ENCODE results near the gene KIAA0319L.
"Not testable (repeated sequence)": the region's sequence is repeated elsewhere in the genome, so short reads cannot be mapped to it uniquely, and the experiment has no call there.

KIAA0319L gene

DNA sequence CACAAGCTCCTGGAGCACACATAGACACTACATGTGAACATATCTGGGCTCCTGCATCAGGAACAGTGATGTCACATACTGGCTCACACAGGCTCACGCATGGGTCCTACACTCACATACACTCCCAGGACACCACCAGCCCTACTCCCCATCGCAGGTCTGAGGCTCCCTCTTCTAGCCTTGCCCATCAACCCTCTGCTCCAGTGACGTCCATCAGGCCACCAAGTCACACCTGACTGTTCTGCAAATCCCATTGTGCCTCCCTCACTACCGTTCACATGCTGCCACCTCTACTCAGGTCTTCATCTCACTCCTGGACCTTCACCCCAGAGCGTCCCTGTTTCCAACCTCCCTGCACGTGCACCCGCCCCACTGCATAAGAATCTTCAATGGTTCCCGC lies 34.0 kb upstream of the KIAA0319L start:
- TF ChIP-seq, protein P1, sequence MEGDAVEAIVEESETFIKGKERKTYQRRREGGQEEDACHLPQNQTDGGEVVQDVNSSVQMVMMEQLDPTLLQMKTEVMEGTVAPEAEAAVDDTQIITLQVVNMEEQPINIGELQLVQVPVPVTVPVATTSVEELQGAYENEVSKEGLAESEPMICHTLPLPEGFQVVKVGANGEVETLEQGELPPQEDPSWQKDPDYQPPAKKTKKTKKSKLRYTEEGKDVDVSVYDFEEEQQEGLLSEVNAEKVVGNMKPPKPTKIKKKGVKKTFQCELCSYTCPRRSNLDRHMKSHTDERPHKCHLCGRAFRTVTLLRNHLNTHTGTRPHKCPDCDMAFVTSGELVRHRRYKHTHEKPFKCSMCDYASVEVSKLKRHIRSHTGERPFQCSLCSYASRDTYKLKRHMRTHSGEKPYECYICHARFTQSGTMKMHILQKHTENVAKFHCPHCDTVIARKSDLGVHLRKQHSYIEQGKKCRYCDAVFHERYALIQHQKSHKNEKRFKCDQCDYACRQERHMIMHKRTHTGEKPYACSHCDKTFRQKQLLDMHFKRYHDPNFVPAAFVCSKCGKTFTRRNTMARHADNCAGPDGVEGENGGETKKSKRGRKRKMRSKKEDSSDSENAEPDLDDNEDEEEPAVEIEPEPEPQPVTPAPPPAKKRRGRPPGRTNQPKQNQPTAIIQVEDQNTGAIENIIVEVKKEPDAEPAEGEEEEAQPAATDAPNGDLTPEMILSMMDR (conservative IDR thresholded peaks at IDR 0.05; ENCODE audit: low read depth) = no peak
- CTCF ChIA-PET = interaction anchor here (0.6 kb wide), 1 partner anchor 1866 kb away, joined by 3 read pairs; no protein-coding TSS in a partner anchor

DNA sequence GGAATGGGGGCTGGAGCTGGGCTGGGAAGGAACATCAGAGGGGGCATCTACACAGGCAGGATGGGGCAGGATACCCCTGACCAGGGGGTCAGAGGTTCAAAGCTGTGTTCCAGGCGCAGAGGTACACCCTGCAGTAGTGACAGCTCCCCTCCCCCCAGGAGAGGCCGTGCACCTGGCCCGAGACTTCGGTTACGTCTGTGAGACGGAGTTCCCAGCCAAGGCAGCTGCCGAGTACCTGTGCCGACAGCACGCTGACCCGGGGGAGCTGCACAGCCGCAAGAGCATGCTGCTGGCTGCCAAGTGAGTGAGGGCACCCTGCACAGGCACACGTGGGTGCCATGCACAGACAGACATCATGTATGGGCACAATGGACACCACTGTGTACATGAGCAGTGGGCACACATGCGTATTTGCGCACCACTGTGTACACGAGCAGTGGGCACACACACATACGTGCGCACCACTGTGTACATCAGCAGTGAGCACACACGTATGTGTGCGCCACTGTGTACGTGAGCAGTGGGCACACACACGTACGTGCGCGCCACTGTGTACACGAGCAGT lies 33.4 kb upstream of the KIAA0319L start:
- POLR2A ChIA-PET (ENCODE audit: low non-redundant PET) = no interaction called here
- CTCF ChIA-PET = no interaction called here
- TF ChIP-seq, protein P1 (conservative IDR thresholded peaks at IDR 0.05; ENCODE audit: low read depth) = no peak
- no peak overlapping the region for H3K27ac ChIP-seq
- DNase-seq (ENCODE audit: low spot score) = no peak

More for the DNA sequence above, 34.0 kb upstream of the KIAA0319L start:
- POLR2A ChIA-PET (ENCODE audit: low non-redundant PET) = no interaction called here
- no peak overlapping the region for H3K27ac ChIP-seq
- DNase-seq (ENCODE audit: low spot score) = no peak

DNA sequence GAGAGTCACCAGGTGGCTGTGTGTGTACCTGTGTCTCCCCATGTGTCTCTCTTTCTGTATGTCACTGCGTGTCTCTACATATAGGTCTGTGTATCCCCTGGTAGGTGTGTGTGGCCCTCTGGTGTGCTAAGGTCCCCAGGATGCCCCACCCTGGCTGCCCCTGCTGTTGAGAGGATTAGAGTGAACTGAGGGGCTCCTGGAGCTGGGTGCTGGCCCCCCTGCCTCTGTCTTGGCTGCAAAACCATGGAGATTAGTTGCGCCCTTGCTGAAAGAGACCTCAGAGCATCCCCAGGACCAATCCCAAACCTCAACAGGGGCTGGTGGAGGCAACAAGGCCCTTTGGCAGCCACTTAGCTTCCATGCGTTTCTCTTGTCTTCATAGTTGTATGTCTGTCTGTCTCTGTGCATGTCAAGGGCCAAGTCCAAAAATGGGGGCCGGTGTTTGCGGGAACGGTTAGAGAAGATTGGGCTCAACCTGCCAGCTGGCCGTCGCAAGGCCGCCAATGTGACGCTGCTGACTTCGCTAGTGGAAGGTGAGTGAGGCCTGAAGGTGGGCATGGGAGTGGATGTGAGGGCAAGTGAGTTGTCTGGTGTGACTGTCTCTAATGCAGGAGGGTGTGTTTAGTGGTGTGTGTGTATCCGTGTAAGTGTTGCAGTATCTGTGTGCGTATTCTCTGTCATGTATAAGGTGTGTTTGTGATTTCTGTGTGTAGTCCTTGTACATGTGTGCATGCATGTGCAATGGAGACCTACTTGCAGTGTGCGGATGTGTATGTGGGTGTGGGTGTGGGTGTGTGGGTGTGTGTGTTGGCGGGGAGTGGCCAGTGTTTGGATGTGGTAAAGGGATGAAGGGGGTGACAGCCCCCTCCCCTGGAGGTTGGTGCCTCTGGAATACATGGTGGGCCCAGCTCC lies 32.6 kb upstream of the KIAA0319L start:
- TF ChIP-seq, protein P1 (conservative IDR thresholded peaks at IDR 0.05; ENCODE audit: low read depth) = no peak
- ChIA-PET CTCF (no interaction called here), POLR2A (ENCODE audit: low non-redundant PET) (no interaction called here)
- H3K27ac ChIP-seq = no peak overlapping the region
- no peak for DNase-seq (ENCODE audit: low spot score)

DNA sequence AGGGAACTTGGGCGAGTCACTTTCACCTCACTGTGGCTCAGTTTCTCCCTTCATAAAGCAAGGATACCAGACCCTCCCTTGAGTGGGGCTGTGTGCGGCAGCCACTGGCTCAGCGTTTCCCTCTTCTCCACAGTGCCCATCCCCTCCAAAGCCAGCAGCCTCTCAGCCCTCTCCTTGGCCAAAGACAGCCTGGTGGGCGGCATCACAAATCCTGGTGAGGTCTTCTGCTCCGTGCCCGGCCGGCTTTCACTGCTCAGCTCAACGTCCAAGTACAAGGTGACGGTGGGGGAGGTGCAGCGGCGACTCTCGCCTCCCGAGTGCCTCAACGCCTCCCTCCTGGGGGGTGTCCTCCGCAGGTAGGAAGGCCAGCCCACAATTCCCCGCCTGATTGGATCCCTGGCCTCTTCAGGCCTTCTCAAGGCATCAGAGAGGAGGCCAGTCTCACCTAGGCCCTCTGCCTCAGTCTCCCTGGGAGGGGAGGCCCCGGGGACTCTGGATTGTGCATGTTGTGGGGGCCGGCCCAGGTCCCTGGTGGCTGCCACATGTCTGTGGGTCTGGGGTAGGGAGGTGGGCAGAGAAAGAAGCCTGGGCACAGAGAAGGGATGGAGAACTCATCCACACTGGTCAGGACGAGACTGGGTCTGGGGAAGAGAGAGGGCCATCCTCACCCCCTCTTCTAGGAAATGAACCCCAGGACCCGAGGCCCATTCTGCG lies 31.2 kb upstream of the KIAA0319L start:
- TF ChIP-seq, protein P1 (conservative IDR thresholded peaks at IDR 0.05; ENCODE audit: low read depth) = no peak
- DNase-seq (ENCODE audit: low spot score) = no peak
- ChIA-PET POLR2A (ENCODE audit: low non-redundant PET) (no interaction called here), CTCF (no interaction called here)
- no peak overlapping the region for H3K27ac ChIP-seq

DNA sequence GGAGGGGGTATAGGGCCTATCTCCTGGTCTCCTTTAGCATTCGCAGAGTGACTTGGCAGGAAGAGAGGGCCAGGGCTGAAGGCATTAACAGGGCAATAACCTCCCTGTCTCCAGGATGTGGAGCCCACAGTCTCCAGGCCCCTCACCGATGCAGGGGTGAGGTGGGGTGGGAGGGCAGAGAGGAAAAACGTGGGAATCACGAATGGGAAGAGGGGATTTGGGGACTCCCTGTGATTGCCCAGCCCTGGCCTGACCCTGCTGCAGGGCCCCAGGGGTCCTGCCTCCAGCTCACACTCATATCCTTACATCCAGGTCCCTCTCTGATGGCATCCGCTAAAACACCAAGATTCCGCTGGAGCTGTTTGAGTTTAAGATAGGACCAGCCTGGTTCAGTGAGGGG lies 30.5 kb upstream of the KIAA0319L start:
- no peak overlapping the region for H3K27ac ChIP-seq
- CTCF ChIA-PET = no interaction called here

DNA sequence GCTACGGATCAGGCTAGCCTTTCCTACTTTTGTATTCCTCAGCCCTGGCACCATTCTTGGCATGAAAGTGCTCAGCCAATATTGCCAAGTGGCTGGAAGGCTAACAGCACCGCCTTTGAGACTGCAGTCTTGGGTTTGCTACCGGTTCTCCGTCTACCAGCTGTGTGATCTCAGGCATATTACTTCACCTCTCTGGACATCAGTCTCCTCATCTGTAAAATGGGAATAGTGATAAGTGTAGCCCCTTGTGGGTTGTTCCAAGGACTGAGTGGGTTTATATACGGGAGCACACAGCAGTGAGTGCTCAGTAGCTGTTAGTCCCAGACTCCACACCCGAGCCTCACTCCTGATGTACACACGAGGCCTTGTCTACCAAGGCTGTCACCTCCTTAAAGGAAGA lies 29.6 kb upstream of the KIAA0319L start:
- POLR2A ChIA-PET (ENCODE audit: low non-redundant PET) = no interaction called here
- TF ChIP-seq, protein P1 (conservative IDR thresholded peaks at IDR 0.05; ENCODE audit: low read depth) = no peak
- DNase-seq (ENCODE audit: low spot score) = no peak
- H3K27ac ChIP-seq = no peak overlapping the region
- CTCF ChIA-PET = no interaction called here

More for the DNA sequence above, 30.5 kb upstream of the KIAA0319L start:
- POLR2A ChIA-PET (ENCODE audit: low non-redundant PET) = no interaction called here
- TF ChIP-seq, protein P1 (conservative IDR thresholded peaks at IDR 0.05; ENCODE audit: low read depth) = no peak
- DNase-seq (ENCODE audit: low spot score) = no peak

DNA sequence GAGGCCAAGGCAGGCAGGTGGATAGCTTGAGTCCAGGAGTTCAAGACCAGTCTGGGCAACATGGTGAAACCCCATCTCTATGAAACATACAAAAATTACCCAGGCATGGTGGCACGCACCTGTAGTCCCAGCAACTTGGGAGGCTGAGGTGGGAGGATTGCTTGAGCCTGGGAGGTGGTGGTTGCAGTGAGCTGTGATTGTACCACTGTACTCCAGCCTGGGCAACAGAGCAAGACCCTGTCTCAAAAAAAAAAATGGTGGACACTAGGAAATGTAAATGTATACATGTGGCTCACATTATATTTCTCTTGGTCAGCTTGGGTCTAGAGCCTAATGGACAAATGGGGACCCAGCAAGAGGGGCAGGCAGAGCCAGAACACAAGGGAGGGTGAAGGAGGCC lies 28.6 kb upstream of the KIAA0319L start:
- CTCF ChIA-PET = interaction anchor here (0.6 kb wide), 1 partner anchor 333 kb away, joined by 4 read pairs; no protein-coding TSS in a partner anchor
- H3K27ac ChIP-seq; DNase-seq (ENCODE audit: low spot score); POLR2A ChIA-PET (ENCODE audit: low non-redundant PET): not testable (repeated sequence)

Measured in RWPE1 (cell line).